ENCODE data around the gene SNAPC4. TPM values are rescaled to one million over a fixed set of nuclear protein-coding genes. Genes with fewer than 3 reads are reported as not detected.
A peak's percentile ranks its signal among the peaks of the same experiment; 100 is the strongest.

SNAPC4 gene
- total and polyA plus RNA-seq, 2 of the 8 experiments (the other 6 are each of a cell fraction or from before 2014, with no cell fraction given): 6.9 to 18.1 TPM

- H3K79me1 ChIP-seq (ENCODE audit: low read depth, low read length): no peaks in the 10 kb centered on the region; the same call in 1 of the 2 replicates
- H3K4ac ChIP-seq (replicated peaks; ENCODE audit: insufficient read length, low read depth, low read length): no peak overlapping the region
- no peaks in the 10 kb centered on the region for H3K9me3 ChIP-seq (ENCODE audit: insufficient read depth in 2 of 2, low read depth in 1 of 2, low read length in 1 of 2)
- H4K8ac ChIP-seq (ENCODE audit: extremely low read depth, insufficient read depth, low read length): 0 out of 2 replicates have a peak overlapping the region, but pooled peaks have one; percentile 14
- no peak overlapping the region for H2BK120ac ChIP-seq (replicated peaks; ENCODE audit: low read depth, low read length)
- no peak overlapping the region for H3K56ac ChIP-seq (replicated peaks; ENCODE audit: insufficient read length, low read depth, low read length)
- no peak overlapping the region for H3K23ac ChIP-seq (ENCODE audit: insufficient read length)
- no peak overlapping the region for H4K5ac ChIP-seq (ENCODE audit: insufficient read length, low read depth, low read length)
- H3K36me3 ChIP-seq (ENCODE audit: control insufficient read depth in 2 of 4, insufficient read depth in 4 of 4, low read length in 3 of 4): peaks cover 6 to 56% (median 24%) of the 10 kb centered on the region in 4 experiments; a peak in 7 of 8 replicates
- H2AK5ac ChIP-seq (ENCODE audit: low read depth, low read length): no peak overlapping the region
- H3K4me1 ChIP-seq (replicated peaks in 1 of 4; ENCODE audit: control insufficient read depth in 3 of 4, insufficient read depth in 4 of 4, low read length in 3 of 4): no peaks in the 10 kb centered on the region
- no peak overlapping the region for H3K27ac ChIP-seq (ENCODE audit: low read depth, low read length)
- H3K79me2 ChIP-seq (ENCODE audit: control insufficient read depth in 1 of 2, insufficient read depth in 2 of 2, low read length in 2 of 2): no peaks in the 10 kb centered on the region
- H2BK15ac ChIP-seq (ENCODE audit: low read length): no peak overlapping the region
- no peak for FAIRE-seq
- H4K91ac ChIP-seq (replicated peaks; ENCODE audit: insufficient read length, low read length): no peak overlapping the region
- WGBS, 2 experiments (ENCODE audit: extremely low coverage in 1 of 2, insufficient coverage in 1 of 2, insufficient read length in 1 of 2, insufficient replicate concordance in 2 of 2, low coverage in 1 of 2, low lambda C conversion rate in 2 of 2, missing lambda C conversion rate in 1 of 2): 98% methylated on average over 11 of the region's 11 CpGs; no CpG with 5 or more reads in 1 of the 2 experiments
- H3K14ac ChIP-seq (ENCODE audit: insufficient read length): no peak overlapping the region
- no peak overlapping the region for H2AFZ ChIP-seq (ENCODE audit: low read length)
- no peak overlapping the region for H3K4me2 ChIP-seq (ENCODE audit: insufficient read depth in 1 of 2, low read depth in 2 of 2, low read length in 2 of 2)
- CTCF ChIA-PET (ENCODE audit: partially characterized antibody): interaction anchor here (1.1 to 2.2 kb wide), 3 partner anchors 13 to 107 kb away, joined by 3 to 10 read pairs (median 6); no protein-coding TSS in a partner anchor
- no peak overlapping the region for H3K4me3 ChIP-seq (ENCODE audit: extremely low read depth in 1 of 4, insufficient read depth in 2 of 4, low read depth in 3 of 4, low read length in 4 of 4)
- no peak overlapping the region for H2BK20ac ChIP-seq (ENCODE audit: low read length)
- H3K18ac ChIP-seq (ENCODE audit: extremely low read depth, low read length): no peak overlapping the region
- H3K27me3 ChIP-seq (replicated peaks in 1 of 4; ENCODE audit: control insufficient read depth in 3 of 4, extremely low read depth in 1 of 4, insufficient read depth in 3 of 4, low read length in 3 of 4): no peaks in the 10 kb centered on the region
- no peaks in the 10 kb centered on the region for H3K23me2 ChIP-seq (ENCODE audit: low read depth, low read length)
- POLR2A ChIA-PET (ENCODE audit: partially characterized antibody): interaction anchor here (1.1 to 3.2 kb wide), 6 partner anchors 7 to 79 kb away, joined by 3 to 19 read pairs (median 8); partner anchors contain the start of gene SNAPC4
- TF ChIP-seq CBX8 (IDR thresholded peaks at IDR 0.05; ENCODE audit: borderline replicate concordance, low read depth, low read length): no peak
- no peak for TF ChIP-seq GTF2F1 (IDR thresholded peaks at IDR 0.05; ENCODE audit: borderline replicate concordance, low read depth, low read length)
- no peak for TF ChIP-seq MAFK (IDR thresholded peaks at IDR 0.05; ENCODE audit: low read depth, low read length)
- no peak for TF ChIP-seq CTBP2 (IDR thresholded peaks at IDR 0.05; ENCODE audit: borderline replicate concordance, insufficient read depth, insufficient read length, low read length)
- H3K9ac ChIP-seq (replicated peaks in 1 of 4; ENCODE audit: extremely low read depth in 1 of 4, low read depth in 3 of 4, low read length in 3 of 4): no peak overlapping the region
- no peak for DNase-seq (ENCODE audit: low read depth in 1 of 2, low spot score in 2 of 2)
- peaks cover 7 to 14% of the 10 kb centered on the region in 2 experiments for H4K20me1 ChIP-seq (replicated peaks in 1 of 2; ENCODE audit: control insufficient read depth in 1 of 2, insufficient read depth in 2 of 2, low read length in 2 of 2)
- no peak overlapping the region for H2BK12ac ChIP-seq (ENCODE audit: low read depth, low read length)
- H2BK5ac ChIP-seq (ENCODE audit: low read depth, low read length): no peak overlapping the region
Observed at GRCh38 chr9:136379401-136379800, 20.6 kb downstream of the SNAPC4 start.
